Mesenchymal stem cell (in vitro differentiated cells and primary cell): ENCODE results near the gene LARP1.
"Not testable (repeated sequence)": the region's sequence is repeated elsewhere in the genome, so short reads cannot be mapped to it uniquely, and the experiment has no call there.

Experiments
- DNase-seq: peaks from one replicate; pipeline ENCODE4 v3.0.0-alpha.2; 2013
- H2AFZ ChIP-seq: one replicate; pipeline ENCODE4 v1.6.1; 2013; ENCODE audit warnings: low read depth, mild to moderate bottlenecking, control low read depth, inconsistent platforms, low read length, moderate library complexity
- H2AK5ac ChIP-seq: 2 replicates; pipeline ENCODE4 v1.6.1; 2013; ENCODE audit warnings: low read length, moderate library complexity, mild to moderate bottlenecking, inconsistent platforms; ENCODE audit not compliant: severe bottlenecking
- H2BK120ac ChIP-seq: one replicate; pipeline ENCODE4 v1.6.1; 2013; ENCODE audit warnings: low read depth, mild to moderate bottlenecking, inconsistent platforms, low read length, moderate library complexity
- H2BK12ac ChIP-seq, 2 experiments: one replicate each; pipeline ENCODE4 v1.6.1; 2013; ENCODE audit warnings: inconsistent platforms in 2 of 2, low read length in 2 of 2, mild to moderate bottlenecking in 2 of 2, moderate library complexity in 2 of 2, control low read depth in 1 of 2
- H2BK15ac ChIP-seq: one replicate; pipeline ENCODE4 v1.6.1; 2013; ENCODE audit warnings: mild to moderate bottlenecking, low read depth, inconsistent platforms; ENCODE audit not compliant: poor library complexity, severe bottlenecking
- H2BK5ac ChIP-seq: 2 replicates; pipeline ENCODE4 v1.6.1; 2013; ENCODE audit warnings: low read depth, mild to moderate bottlenecking, low read length, control low read depth, inconsistent platforms; ENCODE audit not compliant: poor library complexity, severe bottlenecking
- H3K14ac ChIP-seq, 2 experiments: one replicate each; pipeline ENCODE4 v1.6.1; 2013; ENCODE audit warnings: inconsistent platforms in 2 of 2, low read length in 2 of 2, control low read depth in 1 of 2, mild to moderate bottlenecking in 1 of 2, moderate library complexity in 1 of 2
- H3K18ac ChIP-seq, 2 experiments: one replicate each; pipeline ENCODE4 v1.6.1; 2013; ENCODE audit warnings: inconsistent platforms in 2 of 2, low read length in 2 of 2, control low read depth in 1 of 2, low read depth in 1 of 2, mild to moderate bottlenecking in 1 of 2
- H3K23ac ChIP-seq, 2 experiments: one replicate each; pipeline ENCODE4 v1.6.1; 2013; ENCODE audit warnings: inconsistent platforms in 2 of 2, low read length in 2 of 2, mild to moderate bottlenecking in 2 of 2, moderate library complexity in 2 of 2, control low read depth in 1 of 2
- H3K27ac ChIP-seq: 2 replicates; pipeline ENCODE4 v1.5.1; 2013; ENCODE audit warnings: mild to moderate bottlenecking, moderate library complexity, low read length, control low read depth, inconsistent platforms; ENCODE audit not compliant: poor library complexity, severe bottlenecking
- H3K27me3 ChIP-seq, 2 experiments: 2 replicates each; pipeline versions ENCODE4 v1.6.1 to v1.7.0; 2013; ENCODE audit warnings: low read length in 2 of 2, mild to moderate bottlenecking in 2 of 2, moderate library complexity in 2 of 2, control low read depth in 1 of 2, inconsistent platforms in 1 of 2; ENCODE audit not compliant: control insufficient read depth in 1 of 2, insufficient read depth in 1 of 2
- H3K36me3 ChIP-seq, 2 experiments: 2 replicates each; pipeline versions ENCODE4 v1.6.1 to v1.7.0; 2013; ENCODE audit warnings: low read length in 2 of 2, control low read depth in 1 of 2, inconsistent platforms in 1 of 2, low read depth in 1 of 2, mild to moderate bottlenecking in 1 of 2; ENCODE audit not compliant: insufficient read depth in 2 of 2, control insufficient read depth in 1 of 2
- H3K4ac ChIP-seq, 2 experiments: one replicate each; pipeline ENCODE4 v1.6.1; 2013; ENCODE audit warnings: inconsistent platforms in 2 of 2, low read length in 2 of 2, mild to moderate bottlenecking in 2 of 2, moderate library complexity in 2 of 2, control low read depth in 1 of 2, low read depth in 1 of 2
- H3K4me1 ChIP-seq: 2 replicates; pipeline ENCODE4 v1.6.1; 2013; ENCODE audit warnings: low read depth, low read length, control low read depth; ENCODE audit not compliant: control insufficient read depth, insufficient read depth
- H3K4me2 ChIP-seq: 2 replicates; pipeline ENCODE4 v1.6.1; 2013; ENCODE audit warnings: low read length, mild to moderate bottlenecking, inconsistent platforms; ENCODE audit not compliant: poor library complexity, severe bottlenecking
- H3K4me3 ChIP-seq, 2 experiments: 2 replicates each; pipeline versions ENCODE4 v1.5.1 to v1.7.0; 2013; ENCODE audit warnings: low read length in 2 of 2, mild to moderate bottlenecking in 2 of 2, control low read depth in 1 of 2, low read depth in 1 of 2; ENCODE audit not compliant: insufficient read depth in 1 of 2
- H3K79me1 ChIP-seq: replicated peaks from 2 replicates; pipeline ENCODE4 v1.6.1; 2013; ENCODE audit warnings: mild to moderate bottlenecking, control low read depth, low read length, inconsistent platforms; ENCODE audit not compliant: poor library complexity, severe bottlenecking
- H3K9ac ChIP-seq: 2 replicates; pipeline ENCODE4 v1.7.0; 2013; ENCODE audit warnings: mild to moderate bottlenecking, low read length, moderate library complexity
- H3K9me3 ChIP-seq: 2 replicates; pipeline ENCODE4 v1.7.0; 2013; ENCODE audit warnings: mild to moderate bottlenecking, low read length; ENCODE audit not compliant: control insufficient read depth
- H4K8ac ChIP-seq: one replicate; pipeline ENCODE4 v1.6.1; 2013; ENCODE audit warnings: inconsistent platforms, mild to moderate bottlenecking, low read length, moderate library complexity
- H4K91ac ChIP-seq: one replicate; pipeline ENCODE4 v1.6.1; 2013; ENCODE audit warnings: mild to moderate bottlenecking, low read length, inconsistent platforms
- WGBS: methylation state at CpG from one replicate; pipeline ENCODE4 v1.1.7; 2013; ENCODE audit warnings: mixed read lengths; 5-methylcytosine and 5-hydroxymethylcytosine counted together

LARP1 gene

DNA sequence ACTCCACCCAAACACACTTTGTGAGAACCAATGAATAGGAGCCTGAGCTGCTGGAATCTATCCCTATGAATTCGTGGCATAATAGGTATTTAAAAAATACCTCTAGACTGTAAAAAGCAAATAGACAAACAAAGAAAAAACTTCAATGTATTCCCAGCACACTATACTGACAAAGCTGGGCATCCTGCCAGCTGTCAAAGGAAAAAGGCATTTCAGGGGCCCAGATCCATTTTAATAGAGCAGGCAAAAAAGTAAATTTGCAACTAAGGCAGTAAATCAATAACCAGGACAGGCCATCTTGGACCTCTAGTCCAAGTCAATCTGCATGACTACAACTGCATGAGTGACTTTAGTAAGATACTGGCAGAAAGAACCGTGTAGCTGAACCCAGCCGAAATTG lies 25.6 kb upstream of the LARP1 start:
- no peaks in the 10 kb centered on the region for H3K79me1 ChIP-seq
- H3K18ac ChIP-seq, result no peak overlapping the region
- no peak overlapping the region for H3K14ac ChIP-seq
- no peak overlapping the region for H2BK15ac ChIP-seq
- no peaks in the 10 kb centered on the region for H3K36me3 ChIP-seq
- H2BK12ac ChIP-seq, result no peak overlapping the region
- H3K27ac ChIP-seq, result no peak overlapping the region
- no peak overlapping the region for H3K9ac ChIP-seq
- H2AK5ac ChIP-seq, result no peak overlapping the region
- no peak overlapping the region for H3K23ac ChIP-seq
- no peaks in the 10 kb centered on the region for H3K9me3 ChIP-seq
- H3K27me3 ChIP-seq, result no peaks in the 10 kb centered on the region
- H3K4ac ChIP-seq, result no peak overlapping the region
- no peak overlapping the region for H2BK120ac ChIP-seq
- H3K4me2 ChIP-seq, result no peak overlapping the region
- H2AFZ ChIP-seq, result no peak overlapping the region
- no peak overlapping the region for H2BK5ac ChIP-seq
- no peaks in the 10 kb centered on the region for H3K4me1 ChIP-seq
- no peak overlapping the region for H4K8ac ChIP-seq
- no peak overlapping the region for H3K4me3 ChIP-seq
- no peak overlapping the region for H4K91ac ChIP-seq
- WGBS, result 97% methylated on average over 3 of the region's 3 CpGs
- DNase-seq, result no peak

GRCh38 chr5:154730761-154731160 lies 24.4 kb upstream of the LARP1 start:
- not testable (repeated sequence) for H2BK15ac ChIP-seq, H4K91ac ChIP-seq, H3K4me2 ChIP-seq, H3K27ac ChIP-seq, H3K36me3 ChIP-seq, H3K14ac ChIP-seq, H3K27me3 ChIP-seq, H3K4me1 ChIP-seq, H2BK120ac ChIP-seq, H3K23ac ChIP-seq, H2BK12ac ChIP-seq, H3K79me1 ChIP-seq, H3K4me3 ChIP-seq, DNase-seq, H2AK5ac ChIP-seq, H3K9me3 ChIP-seq, H2BK5ac ChIP-seq, H4K8ac ChIP-seq, H3K18ac ChIP-seq, H2AFZ ChIP-seq, H3K9ac ChIP-seq, H3K4ac ChIP-seq
- 93% methylated on average over 3 of the region's 8 CpGs for WGBS

GRCh38 chr5:154732212-154732611 lies 23.0 kb upstream of the LARP1 start:
- Histone ChIP-seq H3K79me1 (no peaks in the 10 kb centered on the region), H3K4me2 (no peak overlapping the region), H2BK120ac (no peak overlapping the region), H4K91ac (no peak overlapping the region), H3K4me1 (no peaks in the 10 kb centered on the region), H3K23ac (no peak overlapping the region), H3K36me3 (no peaks in the 10 kb centered on the region), H4K8ac (no peak overlapping the region), H2AK5ac (no peak overlapping the region), H2AFZ (no peak overlapping the region), H3K9me3 (no peaks in the 10 kb centered on the region), H3K4ac (no peak overlapping the region), H2BK5ac (no peak overlapping the region), H3K27ac (no peak overlapping the region), H3K4me3 (no peak overlapping the region), H3K27me3 (no peaks in the 10 kb centered on the region), H3K18ac (no peak overlapping the region), H3K14ac (no peak overlapping the region), H2BK15ac (no peak overlapping the region), H3K9ac (no peak overlapping the region), H2BK12ac (no peak overlapping the region)
- no peak for DNase-seq
- no CpG with 5 or more reads among the region's 1 CpG for WGBS

DNA sequence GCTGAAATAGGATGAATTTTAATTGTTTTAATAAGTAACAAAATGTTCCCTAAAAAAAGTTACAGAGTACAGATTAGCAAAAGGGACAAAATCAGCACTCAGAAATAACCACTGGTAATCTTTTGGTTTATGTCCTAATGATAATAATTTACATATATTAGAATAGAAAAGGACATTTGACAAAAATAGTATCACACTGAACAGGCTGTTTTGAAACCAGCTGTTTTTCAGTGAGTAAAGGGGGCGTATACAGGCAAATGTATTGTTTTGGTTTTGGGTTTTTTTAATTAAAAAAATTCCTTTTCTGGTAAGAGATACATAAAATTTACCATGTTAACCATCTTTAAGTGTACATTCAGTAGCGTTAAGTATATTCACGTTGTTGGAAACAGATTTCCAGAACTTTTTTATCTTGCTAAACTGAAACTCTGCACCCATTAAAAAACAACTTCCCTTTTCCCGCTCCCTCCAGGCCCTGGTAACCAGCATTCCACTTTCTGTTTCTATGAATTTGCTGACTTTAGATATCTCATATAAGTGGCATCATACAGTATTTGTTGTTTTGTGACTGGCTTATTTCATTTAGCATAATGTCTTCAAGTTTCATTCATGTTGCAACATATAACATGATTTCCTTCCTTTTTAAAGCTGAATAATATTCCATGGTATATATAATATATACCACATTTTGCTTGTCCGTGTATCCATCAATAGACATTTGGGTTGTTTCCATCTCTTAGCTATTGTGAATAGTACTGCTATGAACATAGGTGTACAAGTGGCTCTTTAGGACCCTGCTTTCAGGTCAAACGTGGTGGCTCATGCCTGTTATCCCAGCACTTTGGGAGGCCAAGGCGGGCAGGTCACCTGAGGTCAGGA lies 20.6 kb upstream of the LARP1 start:
- H4K8ac ChIP-seq, result no peak overlapping the region
- no peak overlapping the region for H3K23ac ChIP-seq
- H3K4ac ChIP-seq, result no peak overlapping the region
- H3K9me3 ChIP-seq, result no peaks in the 10 kb centered on the region
- H3K14ac ChIP-seq, result no peak overlapping the region
- no peaks in the 10 kb centered on the region for H3K79me1 ChIP-seq
- no peak overlapping the region for H4K91ac ChIP-seq
- H2AK5ac ChIP-seq, result no peak overlapping the region
- H3K18ac ChIP-seq, result no peak overlapping the region
- no peak overlapping the region for H3K9ac ChIP-seq
- no peak for DNase-seq
- WGBS, result 89% methylated on average over 4 of the region's 7 CpGs
- H3K27ac ChIP-seq, result no peak overlapping the region
- H3K4me3 ChIP-seq, result no peak overlapping the region
- no peaks in the 10 kb centered on the region for H3K36me3 ChIP-seq
- H2BK12ac ChIP-seq, result no peak overlapping the region
- no peaks in the 10 kb centered on the region for H3K4me1 ChIP-seq
- no peaks in the 10 kb centered on the region for H3K27me3 ChIP-seq
- no peak overlapping the region for H2AFZ ChIP-seq
- no peak overlapping the region for H2BK15ac ChIP-seq
- H3K4me2 ChIP-seq, result no peak overlapping the region
- no peak overlapping the region for H2BK120ac ChIP-seq
- H2BK5ac ChIP-seq, result no peak overlapping the region
